ENCODE data around the gene TEKT5.
"Not testable (repeated sequence)": the region's sequence is repeated elsewhere in the genome, so short reads cannot be mapped to it uniquely, and the experiment has no call there.

TEKT5 gene

DNA sequence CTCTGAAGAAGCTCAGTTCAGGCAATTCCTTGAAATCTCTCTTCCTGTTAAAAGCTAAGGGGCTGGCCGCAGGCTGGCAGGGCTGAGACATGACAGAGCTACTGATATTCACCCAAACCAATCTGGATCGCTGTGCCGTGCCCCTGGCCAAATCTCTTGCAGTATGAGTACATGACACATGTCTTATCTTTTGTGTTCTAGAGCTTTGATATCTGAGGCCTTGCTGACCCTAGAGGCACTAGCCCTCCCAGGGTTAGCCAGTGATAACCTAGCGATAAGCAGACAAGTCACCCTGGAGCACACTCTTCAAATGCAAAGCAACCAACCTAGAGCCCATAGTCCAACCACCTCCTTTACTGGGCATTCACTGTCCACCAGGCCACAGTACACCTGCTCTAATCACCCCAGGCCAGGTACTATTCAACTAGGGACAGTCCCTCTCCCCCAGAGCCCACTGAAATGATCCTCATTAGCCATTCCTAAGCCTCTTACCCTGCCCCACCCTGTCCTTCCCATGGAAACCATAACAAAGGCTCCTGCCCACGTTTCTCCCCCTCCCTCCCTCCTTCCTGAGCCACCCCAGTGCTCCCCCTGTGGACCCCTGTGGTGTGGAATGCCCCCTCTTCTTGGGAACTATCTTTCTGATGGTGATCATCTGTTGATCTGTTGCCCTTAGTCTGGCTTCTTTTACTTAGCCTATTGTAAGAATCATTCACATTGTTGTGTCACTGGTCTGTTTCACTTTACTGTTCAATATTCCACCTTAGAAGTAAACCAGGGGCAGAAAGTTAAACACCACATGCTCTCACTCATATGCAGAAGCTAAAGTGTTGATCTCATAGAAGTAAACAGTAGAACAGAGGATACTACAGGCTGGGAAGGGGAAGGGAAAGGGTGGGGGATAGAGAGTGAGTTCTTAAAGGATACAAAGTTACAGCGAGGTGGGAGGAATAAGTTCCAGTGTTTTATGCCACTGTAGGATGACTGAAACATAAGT lies 52.5 kb downstream of the TEKT5 start:
- no peak overlapping the region for H3K4me3 ChIP-seq (ENCODE audit: low read depth, low read length)
- no peak for DNase-seq (ENCODE audit: low read depth)

DNA sequence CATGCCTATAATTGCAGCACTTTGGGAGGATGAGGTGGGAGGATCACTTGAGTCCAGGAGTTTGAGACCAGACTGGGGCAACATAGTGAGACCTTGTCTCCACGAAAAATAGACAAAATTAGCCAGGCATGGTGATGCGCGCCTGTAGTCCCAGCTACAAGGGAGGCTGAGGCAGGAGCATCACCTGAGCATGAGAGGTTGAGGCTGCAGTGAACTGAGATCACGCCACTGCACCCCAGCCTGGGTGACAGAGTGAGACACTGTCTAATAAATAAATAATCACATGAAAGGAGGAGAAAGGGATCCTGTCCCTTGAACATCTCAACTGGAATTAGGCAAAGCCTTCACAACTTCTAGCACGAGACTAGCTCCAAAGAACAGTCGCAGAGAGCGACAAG lies 53.2 kb downstream of the TEKT5 start:
- no peak for DNase-seq (ENCODE audit: low read depth)

DNA sequence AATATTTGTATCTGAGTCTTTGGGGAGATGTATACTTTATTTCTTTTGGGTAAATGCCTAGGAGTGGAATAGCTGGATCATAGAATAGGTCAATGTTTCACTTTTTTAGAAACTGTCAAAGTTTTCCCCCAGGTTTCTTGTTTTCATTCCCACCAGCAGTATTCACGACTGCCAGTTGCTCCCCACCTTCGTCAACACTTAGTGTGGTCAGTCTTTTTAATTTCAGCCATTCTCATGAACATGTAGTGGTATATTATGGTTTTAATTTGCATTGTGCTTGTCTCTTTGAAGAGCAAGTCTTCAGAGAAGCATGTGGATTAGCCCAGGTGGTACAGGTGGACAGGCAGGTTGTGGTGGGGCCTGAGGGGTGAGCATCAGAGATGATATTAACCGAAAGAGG lies 53.8 kb downstream of the TEKT5 start:
- DNase-seq (ENCODE audit: low read depth): no peak
- no peak overlapping the region for H3K4me3 ChIP-seq (ENCODE audit: low read depth, low read length)

More for the DNA sequence above, 53.2 kb downstream of the TEKT5 start:
- no peak overlapping the region for H3K4me3 ChIP-seq (ENCODE audit: low read depth, low read length)

DNA sequence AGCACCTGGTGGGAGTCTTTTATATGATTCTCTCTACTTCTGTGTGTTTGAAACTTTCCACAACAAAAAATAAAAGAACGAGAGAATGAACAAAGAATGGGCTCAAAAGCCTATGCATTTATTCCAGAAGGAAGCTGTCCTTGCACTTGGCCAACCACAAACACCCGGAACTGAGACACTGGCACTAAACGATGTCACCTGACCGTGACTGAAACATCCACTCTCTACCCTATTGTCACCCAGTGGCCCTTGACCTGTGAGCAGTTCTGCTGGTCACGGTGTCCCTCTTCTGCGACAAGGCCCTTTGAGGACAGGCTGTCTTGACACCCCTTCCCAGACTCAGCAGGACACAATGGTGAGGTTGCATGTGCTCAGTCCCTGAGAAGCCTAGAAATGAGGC lies 56.6 kb downstream of the TEKT5 start:
- DNase-seq (ENCODE audit: low read depth): no peak
- no peak overlapping the region for H3K4me3 ChIP-seq (ENCODE audit: low read depth, low read length)

DNA sequence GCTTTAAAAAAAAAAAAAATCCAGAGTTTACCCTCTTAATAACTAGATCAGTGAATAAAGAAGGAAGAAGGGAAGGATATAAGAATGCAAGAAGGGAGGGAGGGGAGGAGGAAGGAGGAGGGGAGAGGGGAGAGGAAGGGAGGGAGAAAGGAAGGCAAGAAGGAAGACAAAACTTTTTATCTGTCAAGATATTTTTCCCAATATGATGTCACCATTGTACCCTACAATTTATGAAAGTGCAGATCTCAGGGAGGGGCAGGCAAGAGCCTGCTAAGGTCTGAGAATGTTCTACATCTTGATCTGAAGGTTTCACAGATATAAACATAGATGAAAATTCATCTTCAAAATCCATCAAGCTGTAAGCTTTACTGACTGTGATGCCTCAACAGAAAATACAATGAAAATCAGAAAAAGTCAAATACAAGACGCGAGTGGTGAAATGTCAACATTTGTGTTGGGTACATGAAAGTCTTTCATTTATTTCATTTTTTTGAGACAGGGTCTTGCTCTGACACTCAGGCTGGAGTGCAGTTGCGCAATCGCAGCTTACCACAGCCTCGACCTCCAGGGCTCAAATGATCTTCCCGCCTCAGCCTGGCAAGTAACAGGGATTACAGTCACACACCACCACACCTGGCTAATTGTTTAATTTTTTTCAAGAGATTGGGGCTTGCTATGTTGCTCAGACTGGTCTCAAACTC lies 57.2 kb downstream of the TEKT5 start:
- no peak for DNase-seq (ENCODE audit: low read depth)
- no peak overlapping the region for H3K4me3 ChIP-seq (ENCODE audit: low read depth, low read length)

DNA sequence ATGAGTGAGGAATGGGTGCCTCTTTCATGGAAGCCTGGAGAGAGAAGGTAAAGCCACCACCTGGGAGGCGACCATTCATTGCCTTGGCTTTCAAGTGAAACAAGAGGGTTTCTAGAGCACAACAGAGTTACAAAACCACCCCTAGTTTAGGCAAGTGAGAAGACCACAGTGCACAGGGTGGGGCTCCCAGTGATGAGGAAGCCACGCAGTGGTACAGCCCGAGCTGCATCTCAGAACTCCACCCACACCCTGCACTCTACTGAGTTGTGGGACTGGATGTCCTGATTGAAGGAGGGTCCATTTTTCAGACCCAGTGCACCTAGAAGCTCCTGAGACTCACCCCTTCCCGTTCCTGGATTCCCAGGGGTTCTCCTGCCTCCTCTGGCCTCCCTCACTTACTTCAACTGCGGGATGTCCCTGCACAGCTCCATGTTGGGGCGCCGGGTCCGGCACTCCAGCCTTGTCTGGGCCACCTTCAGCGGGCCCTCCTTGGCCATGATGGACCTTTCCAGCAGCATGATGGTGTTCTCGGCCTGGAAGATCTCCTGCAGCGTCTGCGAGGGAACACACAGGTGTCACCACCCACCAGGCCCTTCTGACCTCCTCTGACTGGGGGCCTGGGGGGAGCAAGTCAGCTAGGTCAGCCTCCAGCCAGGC lies 59.2 kb downstream of the TEKT5 start:
- no peak overlapping the region for H3K4me3 ChIP-seq (ENCODE audit: low read depth, low read length)
- DNase-seq (ENCODE audit: low read depth): no peak

DNA sequence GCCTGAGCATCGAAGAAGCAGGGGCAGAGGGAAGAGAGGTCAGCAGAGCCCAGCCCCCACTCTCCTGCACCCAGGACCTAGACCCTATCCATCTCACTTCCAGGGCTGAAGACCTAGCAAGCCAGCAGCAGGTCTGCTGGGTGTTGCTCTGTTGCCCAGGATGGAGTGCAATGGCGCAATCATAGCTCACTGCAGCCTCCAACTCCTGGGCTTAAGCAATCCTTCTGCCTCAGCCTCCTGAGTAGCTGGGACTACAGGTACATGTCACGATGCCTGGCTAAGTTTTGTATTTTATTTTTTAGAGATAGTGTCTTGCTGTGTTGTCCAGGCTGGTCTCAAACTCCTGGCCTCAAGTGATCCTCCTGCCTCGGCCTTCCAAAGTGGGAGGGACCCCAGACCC lies 61.3 kb downstream of the TEKT5 start:
- H3K4me3 ChIP-seq (ENCODE audit: low read depth, low read length); DNase-seq (ENCODE audit: low read depth): not testable (repeated sequence)

DNA sequence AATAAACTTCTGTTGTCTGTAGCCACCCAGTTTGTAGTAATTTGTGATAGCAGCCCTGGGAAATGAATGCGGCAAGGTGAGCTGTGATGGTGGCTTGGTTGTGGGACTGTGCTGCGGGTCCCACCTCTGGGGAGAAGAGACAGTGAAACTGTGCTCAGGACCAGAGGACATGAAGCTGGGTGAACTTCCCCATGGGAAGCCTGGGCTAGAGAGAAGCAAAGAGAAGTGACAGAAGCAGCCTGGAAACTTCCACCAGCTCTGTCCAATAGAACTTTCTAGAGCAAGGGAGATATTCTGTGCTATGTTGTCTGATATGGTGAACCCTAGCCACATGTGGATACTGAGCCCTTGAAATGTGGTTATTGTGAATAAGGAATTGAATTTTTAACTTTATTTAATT lies 62.8 kb downstream of the TEKT5 start:
- no peak overlapping the region for H3K4me3 ChIP-seq (ENCODE audit: low read depth, low read length)
- DNase-seq (ENCODE audit: low read depth): no peak

DNA sequence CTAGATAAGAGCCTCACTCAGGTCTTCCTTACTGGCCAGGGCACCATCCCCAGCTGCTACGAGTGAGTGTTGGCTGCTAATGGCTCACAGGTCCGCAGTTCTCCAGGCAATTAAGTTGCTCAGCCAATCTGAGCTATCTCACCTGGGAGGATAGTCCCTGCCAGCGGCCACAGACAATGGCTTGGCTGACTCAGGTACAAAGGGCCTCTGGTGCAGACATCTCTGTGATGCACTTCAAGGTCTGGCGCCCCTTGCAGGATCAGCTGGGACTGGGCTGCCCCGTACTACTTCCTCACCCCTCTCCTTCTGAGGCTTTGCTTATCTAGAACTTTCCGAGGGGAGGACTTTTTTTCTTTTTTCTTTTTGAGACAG lies 65.2 kb downstream of the TEKT5 start:
- H3K4me3 ChIP-seq (ENCODE audit: low read depth, low read length): no peak overlapping the region
- no peak for DNase-seq (ENCODE audit: low read depth)

DNA sequence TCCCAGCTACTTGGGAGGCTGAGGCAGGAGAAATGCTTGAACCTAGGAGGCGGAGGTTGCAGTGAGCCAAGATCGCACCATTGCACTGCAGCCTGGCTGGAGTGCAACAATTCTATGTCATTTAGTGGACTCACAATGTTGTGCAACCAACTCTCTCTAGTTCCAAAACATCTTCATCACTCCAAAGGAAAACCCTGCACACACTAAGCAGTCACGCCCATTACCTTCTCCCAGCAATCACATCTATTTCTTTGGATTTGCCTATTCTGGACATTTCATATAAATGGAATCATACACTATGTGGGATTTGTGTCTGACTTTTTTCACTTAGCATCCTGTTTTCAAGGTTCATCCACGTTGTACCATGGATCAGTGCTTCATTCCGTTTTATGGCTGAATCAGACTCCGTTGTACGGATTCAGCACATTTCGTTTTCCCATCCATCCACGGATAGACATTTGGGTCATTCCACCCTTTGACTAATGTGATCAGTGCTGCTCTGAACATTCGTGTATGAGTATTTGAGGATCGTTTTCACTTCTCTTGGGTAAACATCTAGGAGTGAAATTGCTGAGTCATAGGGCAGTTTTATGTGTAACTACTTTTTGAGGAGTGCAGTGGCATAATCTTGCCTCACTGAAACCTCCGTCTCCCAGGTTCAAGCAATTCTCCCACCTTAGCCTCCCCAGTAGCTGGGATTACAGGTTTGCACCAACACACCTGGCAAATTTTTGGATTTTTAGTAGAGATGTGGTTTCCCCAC lies 69.0 kb downstream of the TEKT5 start:
- no peak for DNase-seq (ENCODE audit: low read depth)
- H3K4me3 ChIP-seq (ENCODE audit: low read depth, low read length): no peak overlapping the region

DNA sequence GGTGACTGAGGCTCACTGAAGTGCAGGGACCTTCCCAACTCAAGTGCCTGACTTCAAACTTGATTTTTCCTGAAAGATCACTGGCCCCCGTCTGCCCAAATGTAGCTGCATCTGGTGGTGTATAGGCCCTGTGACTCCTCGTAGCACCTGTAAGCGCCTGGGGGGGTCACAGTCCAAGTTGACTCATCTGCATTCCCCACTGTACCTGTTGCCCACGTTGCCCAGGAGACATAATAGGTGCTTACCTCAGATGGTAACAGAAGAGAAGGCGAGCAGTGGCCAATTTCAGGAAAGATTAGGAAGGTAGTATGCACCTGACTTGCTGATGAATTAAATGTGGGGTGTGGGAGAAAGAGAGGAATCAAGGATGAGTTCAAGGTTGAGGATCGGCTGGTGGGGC lies 70.2 kb downstream of the TEKT5 start:
- DNase-seq (ENCODE audit: low read depth): no peak
- no peak overlapping the region for H3K4me3 ChIP-seq (ENCODE audit: low read depth, low read length)

DNA sequence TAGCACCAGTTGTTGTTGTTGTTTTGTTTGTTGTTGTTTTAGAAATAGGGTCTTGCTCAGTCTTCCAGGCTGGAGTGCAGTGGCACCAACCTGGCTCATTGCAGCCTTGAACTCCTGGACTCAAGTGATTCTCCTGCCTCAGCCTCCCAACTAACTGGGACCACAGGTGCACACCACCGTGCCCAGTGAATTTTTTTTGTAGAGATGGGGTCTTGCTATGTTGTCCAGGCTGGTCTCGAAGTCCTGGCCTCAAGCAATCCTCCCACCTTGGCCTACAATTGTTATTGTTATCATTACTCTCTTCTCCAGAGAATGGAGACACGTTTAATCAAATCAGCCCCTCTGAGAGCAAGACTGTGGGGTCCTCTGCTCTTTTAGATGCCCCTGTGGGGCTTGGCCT lies 71.7 kb downstream of the TEKT5 start:
- no peak overlapping the region for H3K4me3 ChIP-seq (ENCODE audit: low read depth, low read length)

DNA sequence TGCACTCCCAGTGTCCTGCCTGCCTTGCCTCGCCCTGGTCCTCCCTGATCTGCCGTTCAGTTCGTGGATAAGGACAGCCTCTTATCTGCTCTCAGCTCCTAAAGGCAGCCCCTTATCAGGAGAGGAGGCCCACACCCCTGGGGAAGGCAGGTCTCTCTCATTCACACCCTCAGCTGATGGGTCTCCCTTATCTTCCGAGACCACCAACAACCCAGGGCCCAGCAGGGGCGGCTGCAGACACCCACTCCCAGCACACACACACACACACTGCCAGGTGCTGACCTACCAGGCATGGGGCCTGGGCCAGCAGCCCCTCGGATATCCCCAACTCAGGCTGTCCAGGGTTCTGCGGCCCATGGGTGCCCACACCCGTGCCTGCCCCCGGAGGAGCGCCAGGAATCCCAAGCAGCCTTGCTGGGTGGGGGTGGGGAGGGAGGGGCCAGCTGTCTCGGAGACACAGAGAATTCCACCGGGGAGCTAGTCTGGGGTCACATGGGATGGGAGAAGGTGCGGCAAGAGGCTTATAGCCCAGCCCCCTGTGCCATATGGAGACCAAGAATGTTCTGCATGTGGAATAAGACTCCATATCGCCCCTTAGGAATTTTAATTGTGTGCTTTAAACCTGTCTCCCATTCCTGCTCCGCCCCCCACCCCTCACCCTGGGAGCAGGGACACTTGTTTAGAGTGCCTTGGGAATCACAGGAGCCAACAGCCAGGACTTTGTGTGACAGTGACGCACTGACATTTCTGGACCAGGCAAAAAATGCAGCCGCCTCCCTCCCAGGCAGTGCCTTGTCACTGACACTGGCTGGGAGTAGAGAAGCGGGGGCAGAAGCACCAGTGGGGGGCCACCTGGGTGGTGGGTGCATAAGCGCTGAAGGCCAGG lies 72.5 kb downstream of the TEKT5 start:
- no peak overlapping the region for H3K4me3 ChIP-seq (ENCODE audit: low read depth, low read length)
- DNase-seq (ENCODE audit: low read depth): no peak

More for the DNA sequence above, 71.7 kb downstream of the TEKT5 start:
- no peak for DNase-seq (ENCODE audit: low read depth)

DNA sequence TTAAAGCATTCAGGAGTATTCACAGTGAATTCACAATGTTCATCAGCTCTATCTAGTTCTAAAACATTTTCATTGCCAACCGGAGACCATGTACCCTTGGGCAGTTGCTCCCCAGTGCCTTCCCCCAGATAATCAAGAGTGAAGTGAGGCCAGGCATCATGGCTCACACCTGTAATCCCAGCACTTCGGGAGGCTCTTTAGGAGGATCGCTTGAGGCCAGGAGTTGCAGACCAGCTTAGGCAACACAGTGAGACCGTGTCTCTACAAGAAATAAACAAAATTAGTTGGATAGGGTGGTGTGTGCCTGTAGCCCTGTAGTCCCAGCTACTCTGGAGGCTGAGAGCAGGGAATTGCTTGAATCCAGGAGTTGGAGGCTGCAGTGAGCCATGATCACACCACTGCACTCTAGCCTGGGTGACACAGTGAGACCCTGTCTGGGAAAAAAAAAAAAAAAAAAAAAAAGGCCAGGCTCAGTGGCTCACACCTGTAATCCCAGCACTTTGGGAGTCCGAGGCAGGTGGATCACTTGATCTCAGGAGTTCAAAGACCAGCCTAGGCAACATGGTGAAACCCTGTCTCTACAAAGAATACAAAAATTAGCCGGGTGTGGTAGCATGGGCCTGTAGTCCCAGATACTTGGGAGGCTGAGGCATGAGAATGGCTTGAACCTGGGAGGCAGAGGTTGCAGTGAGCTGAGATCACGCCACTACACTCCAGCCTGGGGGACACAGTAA lies 73.3 kb downstream of the TEKT5 start:
- not testable (repeated sequence) for DNase-seq (ENCODE audit: low read depth); H3K4me3 ChIP-seq (ENCODE audit: low read depth, low read length)

DNA sequence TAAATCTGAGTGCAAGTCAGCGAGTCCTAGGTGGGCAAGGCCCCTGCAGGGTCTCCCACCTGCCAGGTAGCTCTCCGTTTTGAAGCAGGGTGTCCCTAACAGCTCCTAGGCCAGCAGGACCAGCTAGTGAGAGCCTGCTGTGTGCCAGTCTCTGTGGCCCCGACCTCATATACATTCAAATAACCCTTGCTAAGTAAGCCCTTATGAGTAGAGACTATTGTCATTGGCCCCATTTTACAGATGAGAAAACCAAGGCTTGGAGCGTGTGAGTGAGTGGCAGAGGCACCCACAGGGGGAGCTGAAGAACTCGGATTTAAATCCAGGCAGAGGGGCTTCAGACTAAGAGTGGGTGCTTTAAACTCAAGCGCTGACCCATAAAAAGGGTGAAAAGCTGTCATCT lies 74.6 kb downstream of the TEKT5 start:
- no peak for DNase-seq (ENCODE audit: low read depth)

DNA sequence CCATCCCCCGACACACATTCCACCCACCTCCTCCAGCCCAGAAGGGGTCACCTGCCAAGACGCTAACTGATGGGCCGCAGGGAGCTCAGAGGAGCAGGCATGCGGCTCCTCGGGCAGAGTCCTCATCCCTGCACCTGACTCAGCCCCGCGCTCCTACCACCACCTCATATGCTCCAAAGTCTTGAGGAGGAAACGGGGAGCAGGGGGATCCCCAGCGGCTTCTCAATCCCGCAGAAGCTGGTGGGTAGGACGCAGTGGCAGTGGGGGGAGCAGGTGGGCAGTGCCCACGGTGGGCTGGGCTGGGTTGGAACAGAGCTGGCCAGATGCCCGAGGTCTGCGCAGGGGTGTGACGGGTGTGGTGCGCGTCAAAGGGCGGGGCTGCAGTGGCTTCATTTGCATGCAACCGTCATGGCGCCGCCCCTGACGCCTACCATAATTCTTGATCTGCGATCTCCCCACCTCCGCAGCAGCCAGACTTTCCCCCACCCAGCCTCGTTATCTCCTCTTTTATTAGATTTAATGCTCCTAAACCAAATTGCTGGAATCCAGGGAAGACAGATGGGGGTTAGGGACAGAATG lies 75.4 kb downstream of the TEKT5 start:
- no peak for DNase-seq (ENCODE audit: low read depth)
- no peak overlapping the region for H3K4me3 ChIP-seq (ENCODE audit: low read depth, low read length)

More for the DNA sequence above, 74.6 kb downstream of the TEKT5 start:
- H3K4me3 ChIP-seq (ENCODE audit: low read depth, low read length): no peak overlapping the region

DNA sequence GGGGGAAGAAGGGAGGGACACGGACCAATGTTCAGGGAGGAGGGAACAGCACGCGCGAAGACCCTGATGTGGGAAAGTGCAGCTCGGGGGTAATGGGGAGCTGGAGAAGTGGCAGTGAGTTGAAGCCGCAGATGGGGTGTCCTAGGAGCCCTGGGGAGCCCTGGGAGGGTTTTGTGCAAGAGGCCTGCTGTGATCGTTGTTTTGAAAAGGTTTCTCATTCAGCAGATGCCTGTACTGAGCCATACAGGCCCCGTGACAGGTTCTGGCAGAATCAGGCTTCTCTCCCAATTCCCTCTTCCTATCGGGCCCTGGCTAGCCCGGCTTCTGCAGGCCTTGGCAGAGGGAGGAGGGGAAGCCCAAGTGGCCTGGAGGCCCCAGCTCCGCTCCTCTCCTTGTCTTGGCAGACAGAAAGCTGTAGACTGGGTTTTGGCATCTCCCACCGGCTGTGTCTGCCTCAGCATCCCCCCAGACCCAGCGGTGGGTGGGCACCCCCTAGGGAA lies 76.0 kb downstream of the TEKT5 start:
- no peak overlapping the region for H3K4me3 ChIP-seq (ENCODE audit: low read depth, low read length)

More for the DNA sequence above, 76.0 kb downstream of the TEKT5 start:
- DNase-seq (ENCODE audit: low read depth): no peak

All from skeletal muscle cell (primary cell).